Suprapubic skin (tissue), 4 donors: ENCODE data around the gene CBR1. TPM values are rescaled to one million over a fixed set of nuclear protein-coding genes. Genes with fewer than 3 reads are reported as not detected.

Source experiments
- DNase-seq, 2 donors: peaks; one replicate each; pipeline ENCODE4 v3.0.0-alpha.2; 2019; ENCODE audit warnings: low spot score in 2 of 2
- H3K27ac ChIP-seq: fragments of 200-600 bp; sonication (generic); one replicate; pipeline ENCODE4 v1.5.1; 2019
- H3K27me3 ChIP-seq: fragments of 200-600 bp; sonication (generic); one replicate; pipeline ENCODE4 v1.5.1; 2019
- H3K36me3 ChIP-seq: fragments of 200-600 bp; sonication (generic); one replicate; pipeline ENCODE4 v1.5.1; 2019
- H3K4me1 ChIP-seq: fragments of 200-600 bp; sonication (generic); one replicate; pipeline ENCODE4 v1.5.1; 2019
- H3K4me3 ChIP-seq: fragments of 200-600 bp; sonication (generic); one replicate; pipeline ENCODE4 v1.5.1; 2019; ENCODE audit warnings: mild to moderate bottlenecking
- H3K9me3 ChIP-seq: fragments of 200-600 bp; sonication (generic); one replicate; pipeline ENCODE4 v1.5.1; 2019
- EP300 ChIP-seq: sonication (generic); formaldehyde crosslinking; IDR thresholded peaks from one replicate; pipeline ENCODE4 v1.6.1; 2017; ENCODE audit warnings: antibody characterized with exemption
- POLR2A ChIP-seq, 2 donors: fragments of 450-650 bp; IDR thresholded peaks; one replicate each; pipeline ENCODE4 v1.6.1; 2017; ENCODE audit warnings: antibody characterized with exemption in 2 of 2, mild to moderate bottlenecking in 2 of 2, moderate library complexity in 2 of 2
- POLR2AphosphoS5 ChIP-seq, 3 donors: sonication (generic); formaldehyde crosslinking; IDR thresholded peaks; one replicate each; pipeline ENCODE4 v1.6.1; 2017; ENCODE audit warnings: antibody characterized with exemption in 3 of 3
- WGBS: methylation state at CpG from one replicate; pipeline ENCODE4 v1.1.5; 2018; 5-methylcytosine and 5-hydroxymethylcytosine counted together
- total RNA-seq, 4 donors: library from RNA; depleted of rRNA; stranded (reverse); fragments of >200 nt; gene quantifications; one replicate each; pipeline ENCODE4 v1.1.0, GENCODE V29; 2016
- TF ChIP-seq, protein P1 (sequence below), 2 donors: fragments of 200-600 bp in 1 of 2; fragments of 450-650 bp in 1 of 2; sonication (generic) in 1 of 2; IDR thresholded peaks; one replicate each; pipeline ENCODE4 v1.5.1; 2016 to 2019; ENCODE audit warnings: antibody characterized with exemption in 2 of 2, mild to moderate bottlenecking in 1 of 2, moderate library complexity in 1 of 2

The CBR1 gene
- total RNA-seq, 4 donors from 2014 or later = 205 to 450 (median 302) TPM

DNA sequence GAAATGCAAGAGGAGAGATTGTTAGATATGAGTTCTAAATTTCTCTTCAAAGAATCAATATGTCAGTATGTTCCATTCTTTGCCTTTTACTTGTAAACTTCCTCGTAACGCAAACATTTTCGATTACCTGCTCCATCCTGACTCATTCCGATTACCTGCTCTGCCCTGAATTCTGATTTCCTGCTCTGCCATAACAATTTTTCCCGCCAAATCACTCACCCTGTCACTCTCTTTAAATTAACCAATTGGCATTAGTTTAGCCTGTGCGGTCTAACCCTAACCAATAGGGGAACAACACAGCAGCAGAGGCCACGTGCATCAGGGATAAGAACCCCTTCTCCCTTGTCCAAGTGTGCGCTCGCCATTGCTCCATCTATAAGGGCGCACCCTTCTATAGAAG lies 40.0 kb downstream of the CBR1 start:
- 96% methylated on average over 10 of the region's 10 CpGs for WGBS
- Histone ChIP-seq H3K4me1 (peaks cover 26% of the 10 kb centered on the region), H3K36me3 (no peaks in the 10 kb centered on the region)

GRCh38 chr21:36111238-36111637 lies 41.4 kb downstream of the CBR1 start:
- no peak for DNase-seq
- no peaks in the 10 kb centered on the region for H3K27me3 ChIP-seq
- 72% methylated on average over 8 of the region's 8 CpGs for WGBS

More for the DNA sequence above, 40.0 kb downstream of the CBR1 start:
- Histone ChIP-seq H3K9me3 (no peaks in the 10 kb centered on the region), H3K27me3 (no peaks in the 10 kb centered on the region), H3K27ac (no peak overlapping the region), H3K4me3 (no peak overlapping the region)
- DNase-seq = no peak
- TF ChIP-seq, protein P1, sequence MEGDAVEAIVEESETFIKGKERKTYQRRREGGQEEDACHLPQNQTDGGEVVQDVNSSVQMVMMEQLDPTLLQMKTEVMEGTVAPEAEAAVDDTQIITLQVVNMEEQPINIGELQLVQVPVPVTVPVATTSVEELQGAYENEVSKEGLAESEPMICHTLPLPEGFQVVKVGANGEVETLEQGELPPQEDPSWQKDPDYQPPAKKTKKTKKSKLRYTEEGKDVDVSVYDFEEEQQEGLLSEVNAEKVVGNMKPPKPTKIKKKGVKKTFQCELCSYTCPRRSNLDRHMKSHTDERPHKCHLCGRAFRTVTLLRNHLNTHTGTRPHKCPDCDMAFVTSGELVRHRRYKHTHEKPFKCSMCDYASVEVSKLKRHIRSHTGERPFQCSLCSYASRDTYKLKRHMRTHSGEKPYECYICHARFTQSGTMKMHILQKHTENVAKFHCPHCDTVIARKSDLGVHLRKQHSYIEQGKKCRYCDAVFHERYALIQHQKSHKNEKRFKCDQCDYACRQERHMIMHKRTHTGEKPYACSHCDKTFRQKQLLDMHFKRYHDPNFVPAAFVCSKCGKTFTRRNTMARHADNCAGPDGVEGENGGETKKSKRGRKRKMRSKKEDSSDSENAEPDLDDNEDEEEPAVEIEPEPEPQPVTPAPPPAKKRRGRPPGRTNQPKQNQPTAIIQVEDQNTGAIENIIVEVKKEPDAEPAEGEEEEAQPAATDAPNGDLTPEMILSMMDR (IDR thresholded peaks at IDR 0.05) = no peak

GRCh38 chr21:36113647-36114428 lies 44.0 kb downstream of the CBR1 start:
- DNase-seq = no peak
- Histone ChIP-seq H3K4me1 (peaks cover 33% of the 10 kb centered on the region), H3K27me3 (no peaks in the 10 kb centered on the region), H3K36me3 (no peaks in the 10 kb centered on the region), H3K4me3 (peak overlapping the region; percentile 48), H3K27ac (peak overlapping the region; percentile 86), H3K9me3 (no peaks in the 10 kb centered on the region)
- TF ChIP-seq POLR2AphosphoS5 (IDR thresholded peaks at IDR 0.05) (no peak), POLR2A (IDR thresholded peaks at IDR 0.05) (no peak), EP300 (no peak)
- TF ChIP-seq, protein P1 (IDR thresholded peaks at IDR 0.05) = no peak
- 38% methylated on average over 17 of the region's 17 CpGs for WGBS

More at GRCh38 chr21:36111238-36111637, 41.4 kb downstream of the CBR1 start:
- H3K4me1 ChIP-seq = peaks cover 18% of the 10 kb centered on the region
- no peak overlapping the region for H3K27ac ChIP-seq
- H3K4me3 ChIP-seq = no peak overlapping the region
- no peaks in the 10 kb centered on the region for H3K36me3 ChIP-seq
- TF ChIP-seq POLR2A (IDR thresholded peaks at IDR 0.05) (no peak), EP300 (no peak)
- H3K9me3 ChIP-seq = no peaks in the 10 kb centered on the region

- Histone ChIP-seq H3K36me3 (no peaks in the 10 kb centered on the region), H3K27me3 (no peaks in the 10 kb centered on the region), H3K27ac (no peak overlapping the region), H3K4me3 (no peak overlapping the region), H3K4me1 (peaks cover 35% of the 10 kb centered on the region), H3K9me3 (no peaks in the 10 kb centered on the region)
- no peak for TF ChIP-seq POLR2A (IDR thresholded peaks at IDR 0.05)
- no peak for TF ChIP-seq POLR2AphosphoS5 (IDR thresholded peaks at IDR 0.05)
- TF ChIP-seq EP300 = no peak
- TF ChIP-seq, protein P1 (IDR thresholded peaks at IDR 0.05) = no peak
- 86% methylated on average over 6 of the region's 6 CpGs for WGBS
- no peak for DNase-seq
Measured at GRCh38 chr21:36115138-36115730, 45.4 kb downstream of the CBR1 start.

GRCh38 chr21:36117286-36117741 lies 47.5 kb downstream of the CBR1 start:
- peaks cover 41% of the 10 kb centered on the region for H3K4me1 ChIP-seq

More at GRCh38 chr21:36117286-36117741, 47.5 kb downstream of the CBR1 start:
- no peak overlapping the region for H3K4me3 ChIP-seq
- no peaks in the 10 kb centered on the region for H3K36me3 ChIP-seq
- H3K9me3 ChIP-seq = no peaks in the 10 kb centered on the region
- DNase-seq = no peak
- peak overlapping the region; percentile 12 for H3K27ac ChIP-seq
- no peaks in the 10 kb centered on the region for H3K27me3 ChIP-seq
- 50% methylated on average over 2 of the region's 2 CpGs for WGBS
- TF ChIP-seq, protein P1 (IDR thresholded peaks at IDR 0.05) = no peak
- TF ChIP-seq POLR2AphosphoS5 (IDR thresholded peaks at IDR 0.05) = peak in 2 of 3 donors; percentile 26 to 30
- TF ChIP-seq EP300 = no peak
